ENCODE measurements around the gene MAEA.
"Not testable (repeated sequence)": the region's sequence is repeated elsewhere in the genome, so short reads cannot be mapped to it uniquely, and the experiment has no call there.

The MAEA gene

DNA sequence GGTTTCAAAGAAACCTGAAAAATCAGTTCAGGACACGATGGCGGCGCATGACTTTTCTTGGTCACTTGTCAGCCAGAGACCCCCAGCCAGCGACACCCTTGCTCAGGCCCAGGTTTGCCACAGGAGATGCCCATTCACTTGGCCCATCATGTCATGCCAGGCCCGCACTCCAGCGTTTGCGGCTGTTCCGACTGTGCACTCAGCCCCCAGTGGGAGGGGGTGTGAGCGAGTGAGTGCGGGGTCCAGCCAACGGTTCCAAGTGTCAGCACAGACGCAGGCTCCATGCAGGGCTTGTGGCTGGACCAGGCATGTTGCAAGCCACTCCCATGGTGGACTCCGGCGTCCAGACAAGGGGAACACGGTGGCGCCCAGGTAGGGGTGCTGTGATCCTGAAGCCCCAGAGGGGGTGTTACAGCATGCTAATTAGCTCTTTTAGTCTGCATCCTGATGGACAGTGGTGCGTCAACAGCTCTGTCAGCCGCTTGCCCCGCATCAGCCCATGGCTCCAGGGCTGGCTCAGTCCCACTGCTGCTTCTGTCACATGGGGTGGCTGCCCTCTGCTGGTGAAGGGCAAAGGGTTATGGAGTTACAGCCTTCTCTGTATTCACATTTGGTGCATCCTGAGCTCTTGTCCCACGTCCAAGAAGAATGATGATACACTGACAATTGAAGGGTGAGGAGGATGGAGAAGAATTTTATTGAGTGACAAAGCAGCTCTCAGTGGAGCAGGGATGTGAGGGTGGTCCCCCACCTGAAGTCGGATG lies 3.7 kb upstream of the MAEA start:
- no peak overlapping the region for H3K4me3 ChIP-seq (ENCODE audit: low read depth, low read length)
- no peak; the same call in 1 of the 2 replicates for TF ChIP-seq CTCF (IDR thresholded peaks at IDR 0.05; ENCODE audit: low read depth, low read length)

GRCh38 chr4:1288786-1289185 lies 905 bp upstream of the MAEA start:
- peak overlapping the region; percentile 89 for H3K4me3 ChIP-seq (ENCODE audit: low read depth, low read length)
- TF ChIP-seq CTCF (IDR thresholded peaks at IDR 0.05; ENCODE audit: low read depth, low read length) = no peak

DNA sequence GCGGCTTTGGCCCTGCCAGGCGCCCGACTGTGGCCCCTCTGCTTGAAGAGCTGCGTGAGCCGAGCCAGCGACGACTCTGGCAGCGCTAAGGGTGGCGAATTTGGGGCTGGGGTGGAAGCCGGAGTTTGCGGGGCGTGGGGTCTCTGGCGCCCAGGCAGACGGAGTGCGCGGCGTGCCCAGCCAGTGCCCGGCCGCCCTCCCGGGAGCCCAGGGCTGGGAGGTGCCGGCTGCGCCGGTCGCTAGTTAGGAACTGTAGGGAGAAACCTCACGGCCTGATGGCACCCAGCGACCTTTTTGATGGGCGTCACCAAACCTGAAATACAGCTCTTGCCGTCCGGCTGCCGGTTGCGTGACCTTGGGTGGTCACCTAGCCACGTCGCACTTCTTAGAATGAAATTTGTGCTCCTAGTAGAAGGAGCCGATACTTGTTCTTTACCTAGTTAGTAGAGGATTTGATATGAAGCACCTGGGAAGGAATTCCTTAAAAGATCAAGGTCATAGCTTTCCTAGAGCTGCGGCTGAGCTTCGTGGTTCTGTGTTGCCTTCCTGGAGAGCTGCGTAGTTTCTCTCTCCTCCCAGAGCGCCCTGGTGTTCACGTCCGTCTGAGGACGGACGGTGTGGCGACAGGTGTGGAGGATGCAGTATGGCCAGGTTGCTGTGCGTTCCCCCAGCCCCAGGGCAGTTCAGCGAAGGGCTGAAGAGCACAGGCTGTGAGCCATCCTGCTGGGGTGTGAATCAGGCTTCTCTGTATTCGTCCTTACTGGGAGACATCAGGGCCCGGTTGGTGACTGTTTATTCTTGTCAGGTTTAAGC lies 680 bp downstream of the MAEA start:
- H3K4me3 ChIP-seq (ENCODE audit: low read depth, low read length) = peak overlapping the region; percentile 89

DNA sequence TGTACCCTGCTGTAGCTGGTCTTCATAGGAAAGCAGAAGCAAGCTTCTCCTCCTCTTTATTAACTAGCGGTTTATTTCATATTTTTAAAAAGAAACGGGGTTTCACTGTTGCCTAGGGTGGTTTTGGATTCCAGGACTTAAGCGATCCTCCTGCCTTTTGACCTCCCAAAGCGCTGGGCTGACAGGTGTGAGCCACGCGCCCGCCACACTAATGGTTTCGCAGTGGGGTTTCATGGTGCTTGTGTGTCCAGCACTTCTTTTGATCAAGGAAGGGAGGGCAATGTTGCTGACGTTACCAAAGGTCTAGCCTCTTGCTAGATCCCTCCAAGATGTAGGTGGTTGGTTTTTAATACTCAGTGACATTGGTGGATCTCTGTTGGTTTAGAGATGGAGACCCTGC lies 1.4 kb downstream of the MAEA start:
- peak overlapping the region; percentile 89 for H3K4me3 ChIP-seq (ENCODE audit: low read depth, low read length)
- no peak for TF ChIP-seq CTCF (IDR thresholded peaks at IDR 0.05; ENCODE audit: low read depth, low read length)

More for the DNA sequence above, 680 bp downstream of the MAEA start:
- no peak for TF ChIP-seq CTCF (IDR thresholded peaks at IDR 0.05; ENCODE audit: low read depth, low read length)

- no peak overlapping the region for H3K4me3 ChIP-seq (ENCODE audit: low read depth, low read length)
- TF ChIP-seq CTCF (IDR thresholded peaks at IDR 0.05; ENCODE audit: low read depth, low read length) = no peak
These were observed 2.5 kb downstream of the MAEA start for GRCh38 chr4:1291996-1292702.

DNA sequence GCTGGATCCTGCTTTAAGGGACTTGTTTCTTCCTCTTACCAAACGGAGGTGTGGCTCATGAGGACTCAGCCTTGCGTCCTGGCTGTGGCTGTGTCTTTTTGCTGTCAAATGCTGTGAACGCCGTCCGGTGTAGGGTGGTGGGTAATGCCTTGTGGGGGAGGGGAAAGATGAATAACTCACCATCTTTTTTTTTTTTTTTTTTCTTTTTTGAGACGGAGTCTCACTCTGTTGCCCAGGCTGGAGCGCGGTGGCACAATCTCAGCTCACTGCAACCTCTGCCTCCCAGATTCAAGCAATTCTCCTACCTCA lies 3.0 kb downstream of the MAEA start:
- H3K4me3 ChIP-seq (ENCODE audit: low read depth, low read length) = not testable (repeated sequence)

GRCh38 chr4:1293531-1293941 lies 3.8 kb downstream of the MAEA start:
- H3K4me3 ChIP-seq (ENCODE audit: low read depth, low read length) = no peak overlapping the region
- no peak for TF ChIP-seq CTCF (IDR thresholded peaks at IDR 0.05; ENCODE audit: low read depth, low read length)

Measured in WI38 (cell line).